Osteoblast (primary cell): Measurements from ENCODE around the gene CDH4. TPM values are rescaled to one million over a fixed set of nuclear protein-coding genes. Genes with fewer than 3 reads are reported as not detected.

Experiments used
- DNase-seq: peaks from one replicate; pipeline ENCODE4 v3.0.0; 2011; ENCODE audit warnings: low spot score, mixed read lengths; ENCODE audit not compliant: insufficient read length; ENCODE audit errors: missing footprints
- H2AFZ ChIP-seq: 2 replicates; pipeline ENCODE4 v1.6.0; 2011; ENCODE audit warnings: mild to moderate bottlenecking, low read length
- H3K27ac ChIP-seq: 2 replicates; pipeline ENCODE4 v1.5.1; 2011; ENCODE audit warnings: mild to moderate bottlenecking, low read depth, low read length, moderate library complexity
- H3K27me3 ChIP-seq: 2 replicates; pipeline ENCODE4 v1.6.0; 2012; ENCODE audit warnings: mild to moderate bottlenecking, control low read depth, inconsistent platforms, low read length, moderate library complexity; ENCODE audit not compliant: insufficient read depth
- H3K36me3 ChIP-seq: 2 replicates; pipeline ENCODE4 v1.5.1; 2011; ENCODE audit warnings: mild to moderate bottlenecking, low read length, control low read depth, moderate library complexity; ENCODE audit not compliant: insufficient read depth
- H3K4me1 ChIP-seq: 2 replicates; pipeline ENCODE4 v1.5.1; 2011; ENCODE audit warnings: mild to moderate bottlenecking, low read length, control low read depth, moderate library complexity; ENCODE audit not compliant: insufficient read depth
- H3K4me2 ChIP-seq: 2 replicates; pipeline ENCODE4 v1.6.0; 2011; ENCODE audit warnings: mild to moderate bottlenecking, low read length; ENCODE audit not compliant: insufficient read depth
- H3K4me3 ChIP-seq: fragments of 200-600 bp; sonication (generic); 3 replicates; pipeline ENCODE4 v1.5.1; 2012; ENCODE audit warnings: mild to moderate bottlenecking, low read length, inconsistent platforms; ENCODE audit not compliant: insufficient read depth
- H3K79me2 ChIP-seq: 2 replicates; pipeline ENCODE4 v1.6.0; 2012; ENCODE audit warnings: mild to moderate bottlenecking, low read length, control low read depth, inconsistent platforms; ENCODE audit not compliant: insufficient read depth
- H3K9me3 ChIP-seq: 2 replicates; pipeline ENCODE4 v1.5.1; 2011; ENCODE audit warnings: low read depth, low read length, control low read depth
- H4K20me1 ChIP-seq: 2 replicates; pipeline ENCODE4 v1.6.0; 2012; ENCODE audit warnings: mild to moderate bottlenecking, low read length, control low read depth; ENCODE audit not compliant: insufficient read depth
- CTCF ChIP-seq: IDR thresholded peaks from 2 replicates; pipeline ENCODE4 v1.5.1; 2011; ENCODE audit warnings: mild to moderate bottlenecking, low read depth, low read length, moderate library complexity; ENCODE audit errors: extremely low read depth
- total RNA-seq: library from RNA; depleted of rRNA; stranded (reverse); fragments of >200 nt; gene quantifications from 2 replicates; pipeline ENCODE4 v1.2.3, GENCODE V29; 2012

Gene CDH4
- total RNA-seq, 1 donor = 1.1 TPM

- Histone ChIP-seq H3K36me3 (no peaks in the 10 kb centered on the region), H4K20me1 (no peaks in the 10 kb centered on the region), H3K27ac (no peak overlapping the region), H3K4me1 (no peaks in the 10 kb centered on the region), H3K9me3 (no peaks in the 10 kb centered on the region), H2AFZ (no peak overlapping the region), H3K27me3 (no peaks in the 10 kb centered on the region), H3K4me3 (no peak overlapping the region), H3K4me2 (no peak overlapping the region), H3K79me2 (no peaks in the 10 kb centered on the region)
- no peak for DNase-seq
- TF ChIP-seq CTCF = no peak
Observed at GRCh38 chr20:61620174-61620573, 368.1 kb downstream of the CDH4 start.

- no peaks in the 10 kb centered on the region for H3K27me3 ChIP-seq
- TF ChIP-seq CTCF = no peak
- DNase-seq = no peak
- H4K20me1 ChIP-seq = no peaks in the 10 kb centered on the region
- H3K4me3 ChIP-seq = no peak overlapping the region
- H3K4me2 ChIP-seq = no peak overlapping the region
- no peaks in the 10 kb centered on the region for H3K36me3 ChIP-seq
- no peaks in the 10 kb centered on the region for H3K4me1 ChIP-seq
- H3K9me3 ChIP-seq = no peaks in the 10 kb centered on the region
- H3K79me2 ChIP-seq = no peaks in the 10 kb centered on the region
- H2AFZ ChIP-seq = no peak overlapping the region
- no peak overlapping the region for H3K27ac ChIP-seq
Observed at GRCh38 chr20:61621035-61621730, 369.1 kb downstream of the CDH4 start.

- Histone ChIP-seq H2AFZ (no peak overlapping the region), H3K79me2 (no peaks in the 10 kb centered on the region), H3K4me3 (no peak overlapping the region), H3K4me1 (no peaks in the 10 kb centered on the region), H3K27me3 (no peaks in the 10 kb centered on the region), H3K27ac (no peak overlapping the region), H4K20me1 (no peaks in the 10 kb centered on the region), H3K9me3 (no peaks in the 10 kb centered on the region), H3K36me3 (no peaks in the 10 kb centered on the region), H3K4me2 (no peak overlapping the region)
- TF ChIP-seq CTCF = no peak
- no peak for DNase-seq
Observed at GRCh38 chr20:61621852-61622251, 369.8 kb downstream of the CDH4 start.

- Histone ChIP-seq H2AFZ (no peak overlapping the region), H3K4me1 (no peaks in the 10 kb centered on the region), H3K9me3 (no peaks in the 10 kb centered on the region), H3K36me3 (no peaks in the 10 kb centered on the region), H3K27me3 (no peaks in the 10 kb centered on the region), H3K4me2 (no peak overlapping the region), H3K79me2 (no peaks in the 10 kb centered on the region), H3K4me3 (no peak overlapping the region), H4K20me1 (no peaks in the 10 kb centered on the region), H3K27ac (no peak overlapping the region)
- no peak for DNase-seq
- no peak for TF ChIP-seq CTCF
Observed at GRCh38 chr20:61623451-61623850, 371.4 kb downstream of the CDH4 start.
